ENCODE data around the gene HMGN5.

Gene HMGN5

DNA sequence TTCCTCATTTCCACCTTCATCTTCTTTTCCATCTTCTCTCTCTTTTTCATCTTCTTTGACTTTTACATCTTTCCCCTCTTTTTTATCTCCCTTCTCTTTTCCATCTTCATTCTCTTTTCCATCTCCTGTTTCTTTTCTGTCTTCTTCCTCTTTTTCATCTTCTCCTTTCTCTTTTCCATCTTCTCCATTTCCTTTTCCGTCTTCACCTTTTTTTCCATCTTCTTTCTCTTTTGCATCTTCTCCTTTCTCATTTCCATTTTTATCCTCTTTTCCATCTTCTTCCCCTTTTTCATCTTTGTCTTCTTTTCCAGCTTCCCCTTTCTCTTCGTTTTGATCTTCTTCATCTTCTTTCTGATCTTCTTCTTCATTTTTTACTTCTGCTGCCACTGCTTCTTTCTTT lies 87.0 kb downstream of the HMGN5 start:
- H3K9ac ChIP-seq: no peak overlapping the region
- no peaks in the 10 kb centered on the region for H3K9me3 ChIP-seq (ENCODE audit: control insufficient read depth, low read length)
- no peak overlapping the region for H2AFZ ChIP-seq
- H3K4me3 ChIP-seq (ENCODE audit: low read depth, low read length): no peak overlapping the region
- no peaks in the 10 kb centered on the region for H3K4me1 ChIP-seq
- H3K4me2 ChIP-seq (ENCODE audit: low read length): no peak overlapping the region
- H3K79me2 ChIP-seq: no peaks in the 10 kb centered on the region
- H3K27me3 ChIP-seq (ENCODE audit: control insufficient read depth, insufficient read depth, low read length): no peaks in the 10 kb centered on the region
- no peak overlapping the region for H3K27ac ChIP-seq
- H3K36me3 ChIP-seq (ENCODE audit: control insufficient read depth, insufficient read depth, low read length): no peaks in the 10 kb centered on the region
- TF ChIP-seq, protein P1, sequence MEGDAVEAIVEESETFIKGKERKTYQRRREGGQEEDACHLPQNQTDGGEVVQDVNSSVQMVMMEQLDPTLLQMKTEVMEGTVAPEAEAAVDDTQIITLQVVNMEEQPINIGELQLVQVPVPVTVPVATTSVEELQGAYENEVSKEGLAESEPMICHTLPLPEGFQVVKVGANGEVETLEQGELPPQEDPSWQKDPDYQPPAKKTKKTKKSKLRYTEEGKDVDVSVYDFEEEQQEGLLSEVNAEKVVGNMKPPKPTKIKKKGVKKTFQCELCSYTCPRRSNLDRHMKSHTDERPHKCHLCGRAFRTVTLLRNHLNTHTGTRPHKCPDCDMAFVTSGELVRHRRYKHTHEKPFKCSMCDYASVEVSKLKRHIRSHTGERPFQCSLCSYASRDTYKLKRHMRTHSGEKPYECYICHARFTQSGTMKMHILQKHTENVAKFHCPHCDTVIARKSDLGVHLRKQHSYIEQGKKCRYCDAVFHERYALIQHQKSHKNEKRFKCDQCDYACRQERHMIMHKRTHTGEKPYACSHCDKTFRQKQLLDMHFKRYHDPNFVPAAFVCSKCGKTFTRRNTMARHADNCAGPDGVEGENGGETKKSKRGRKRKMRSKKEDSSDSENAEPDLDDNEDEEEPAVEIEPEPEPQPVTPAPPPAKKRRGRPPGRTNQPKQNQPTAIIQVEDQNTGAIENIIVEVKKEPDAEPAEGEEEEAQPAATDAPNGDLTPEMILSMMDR (IDR thresholded peaks at IDR 0.05): no peak

DNA sequence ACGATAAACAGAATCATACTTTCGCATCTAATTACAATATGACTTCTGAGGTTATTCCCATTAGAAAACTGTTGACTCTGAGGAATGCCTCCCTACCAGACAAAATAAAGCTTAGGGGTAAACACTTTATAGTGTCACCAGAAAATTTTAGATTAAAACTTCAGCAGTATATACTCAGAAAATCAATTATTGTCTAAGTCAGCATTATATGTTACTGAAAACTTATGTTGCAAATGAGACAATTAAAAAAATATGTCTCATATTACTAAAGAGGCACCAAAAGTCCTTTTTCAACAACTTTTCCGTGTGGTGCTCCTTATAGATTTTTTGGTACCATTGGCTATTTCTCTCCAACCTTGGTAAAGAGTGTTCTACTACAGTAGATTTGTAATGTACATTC lies 91.4 kb downstream of the HMGN5 start:
- H3K36me3 ChIP-seq (ENCODE audit: control insufficient read depth, insufficient read depth, low read length): no peaks in the 10 kb centered on the region
- H3K4me3 ChIP-seq (ENCODE audit: low read depth, low read length): no peak overlapping the region
- no peak overlapping the region for H3K27ac ChIP-seq
- no peaks in the 10 kb centered on the region for H3K4me1 ChIP-seq
- H3K79me2 ChIP-seq: no peaks in the 10 kb centered on the region
- no peak overlapping the region for H3K9ac ChIP-seq
- H3K27me3 ChIP-seq (ENCODE audit: control insufficient read depth, insufficient read depth, low read length): no peaks in the 10 kb centered on the region
- no peak overlapping the region for H2AFZ ChIP-seq
- TF ChIP-seq, protein P1 (IDR thresholded peaks at IDR 0.05): no peak
- no peak overlapping the region for H3K4me2 ChIP-seq (ENCODE audit: low read length)
- no peaks in the 10 kb centered on the region for H3K9me3 ChIP-seq (ENCODE audit: control insufficient read depth, low read length)

DNA sequence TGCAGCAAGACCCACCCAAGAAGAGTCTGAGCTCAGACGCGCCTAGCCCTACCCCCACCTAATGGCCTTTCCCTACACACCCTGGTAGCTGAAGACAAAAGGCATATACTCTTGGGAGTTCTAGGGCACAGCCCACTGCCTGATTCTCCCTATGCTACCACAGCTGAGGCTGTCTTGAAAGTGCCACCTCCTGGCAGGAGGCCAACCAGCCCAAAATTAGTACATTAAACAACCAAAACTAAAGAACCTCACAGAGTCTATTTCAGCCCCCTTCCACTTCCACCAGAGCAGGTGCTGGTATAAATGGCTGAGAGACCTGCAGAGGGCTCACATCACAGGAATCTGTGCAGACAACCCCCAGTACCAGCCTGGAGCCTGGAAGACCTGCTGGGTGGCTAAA lies 119.1 kb downstream of the HMGN5 start:
- Histone ChIP-seq H3K27me3 (ENCODE audit: control insufficient read depth, insufficient read depth, low read length) (no peaks in the 10 kb centered on the region), H3K4me2 (ENCODE audit: low read length) (no peak overlapping the region), H3K4me3 (ENCODE audit: low read depth, low read length) (no peak overlapping the region), H3K9ac (no peak overlapping the region), H3K79me2 (no peaks in the 10 kb centered on the region), H2AFZ (no peak overlapping the region), H3K4me1 (no peaks in the 10 kb centered on the region), H3K27ac (no peak overlapping the region), H3K36me3 (ENCODE audit: control insufficient read depth, insufficient read depth, low read length) (no peaks in the 10 kb centered on the region), H3K9me3 (ENCODE audit: control insufficient read depth, low read length) (no peaks in the 10 kb centered on the region)
- TF ChIP-seq, protein P1 (IDR thresholded peaks at IDR 0.05): no peak

All from parathyroid adenoma (tissue), 2 donors.